Fibroblast of pulmonary artery (primary cell): Measurements from ENCODE around the gene KRT2.
A peak's percentile ranks its signal among the peaks of the same experiment; 100 is the strongest.

Source experiments
- DNase-seq: peaks from one replicate; pipeline ENCODE4 v3.0.0-alpha.2; 2010; ENCODE audit warnings: low read depth
- H3K4me3 ChIP-seq: replicated peaks from 2 replicates; pipeline ENCODE4 v1.5.1; 2011; ENCODE audit warnings: low read depth, mild to moderate bottlenecking, control low read depth, low read length, moderate library complexity
- CTCF ChIP-seq: IDR thresholded peaks from 2 replicates; pipeline ENCODE4 v1.5.1; 2011; ENCODE audit warnings: mild to moderate bottlenecking, control low read depth, low read length, inconsistent platforms; ENCODE audit errors: missing control alignments

Gene KRT2

GRCh38 chr12:52695039-52695438, 43.0 kb upstream of the KRT2 start:
- H3K4me3 ChIP-seq: no peak overlapping the region
- no peak for TF ChIP-seq CTCF
- DNase-seq: no peak

DNA sequence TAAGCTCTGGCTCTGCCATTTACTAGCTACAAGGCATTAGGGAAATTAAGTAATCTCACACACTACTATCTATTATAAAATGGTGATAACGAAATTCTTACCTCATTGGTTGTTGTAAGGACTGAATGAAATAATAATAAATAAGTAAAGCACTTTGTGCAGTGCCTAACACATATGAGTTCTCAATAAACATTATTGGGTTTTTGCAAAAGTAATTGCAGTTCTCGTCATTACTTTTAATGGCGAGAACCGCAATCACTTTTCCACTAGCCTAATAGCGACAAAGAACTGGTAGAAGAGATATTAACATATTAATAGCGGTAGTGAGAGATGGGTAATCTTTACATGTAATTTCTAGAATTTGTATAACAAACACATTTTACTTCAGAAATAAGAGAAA, 42.1 kb upstream of the KRT2 start:
- no peak for TF ChIP-seq CTCF
- H3K4me3 ChIP-seq: no peak overlapping the region
- DNase-seq: no peak

DNA sequence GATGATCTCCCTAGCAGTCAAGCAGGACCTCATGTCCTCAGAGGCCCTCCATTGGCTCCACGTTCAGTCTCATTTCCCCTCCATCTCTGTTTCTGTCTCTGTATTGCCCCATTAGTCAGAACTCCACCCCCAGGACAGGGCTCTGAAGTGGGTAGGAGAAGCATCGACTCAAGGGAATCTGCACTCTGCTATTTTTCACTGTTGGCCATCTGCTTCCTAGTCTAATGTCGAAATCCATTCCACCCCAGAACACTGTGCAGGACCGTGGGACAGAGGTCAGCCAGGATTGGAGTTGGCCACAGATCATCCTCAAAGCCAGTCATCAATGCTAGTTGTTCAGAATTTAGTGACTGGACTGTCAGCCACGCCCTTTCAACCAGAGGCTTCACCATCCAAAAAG, 41.2 kb upstream of the KRT2 start:
- no peak for DNase-seq
- no peak for TF ChIP-seq CTCF
- no peak overlapping the region for H3K4me3 ChIP-seq

DNA sequence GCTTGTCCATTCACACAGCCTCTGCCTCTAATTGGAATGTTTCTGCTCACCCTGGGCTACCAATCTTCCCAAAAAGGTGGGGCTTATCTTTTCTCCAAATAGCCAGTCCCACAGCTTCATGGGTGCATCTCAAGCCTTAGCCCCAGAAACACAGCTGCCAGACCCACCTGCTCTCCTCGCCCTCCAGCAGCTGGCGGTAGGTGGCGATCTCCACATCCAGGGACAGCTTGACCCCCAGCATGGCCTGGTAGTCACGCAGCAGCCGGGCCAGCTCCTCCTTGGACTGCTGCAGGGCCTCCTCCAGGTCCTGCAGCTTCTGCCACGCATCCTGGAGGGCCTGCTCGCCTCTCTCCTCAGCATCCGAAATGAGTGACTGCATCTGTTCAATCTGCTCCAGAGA, 40.2 kb upstream of the KRT2 start:
- H3K4me3 ChIP-seq: no peak overlapping the region
- DNase-seq: no peak
- peak; percentile 27 for TF ChIP-seq CTCF

- no peak overlapping the region for H3K4me3 ChIP-seq
- TF ChIP-seq CTCF: no peak
- DNase-seq: no peak
Observed at GRCh38 chr12:52691841-52692150, 39.8 kb upstream of the KRT2 start.

DNA sequence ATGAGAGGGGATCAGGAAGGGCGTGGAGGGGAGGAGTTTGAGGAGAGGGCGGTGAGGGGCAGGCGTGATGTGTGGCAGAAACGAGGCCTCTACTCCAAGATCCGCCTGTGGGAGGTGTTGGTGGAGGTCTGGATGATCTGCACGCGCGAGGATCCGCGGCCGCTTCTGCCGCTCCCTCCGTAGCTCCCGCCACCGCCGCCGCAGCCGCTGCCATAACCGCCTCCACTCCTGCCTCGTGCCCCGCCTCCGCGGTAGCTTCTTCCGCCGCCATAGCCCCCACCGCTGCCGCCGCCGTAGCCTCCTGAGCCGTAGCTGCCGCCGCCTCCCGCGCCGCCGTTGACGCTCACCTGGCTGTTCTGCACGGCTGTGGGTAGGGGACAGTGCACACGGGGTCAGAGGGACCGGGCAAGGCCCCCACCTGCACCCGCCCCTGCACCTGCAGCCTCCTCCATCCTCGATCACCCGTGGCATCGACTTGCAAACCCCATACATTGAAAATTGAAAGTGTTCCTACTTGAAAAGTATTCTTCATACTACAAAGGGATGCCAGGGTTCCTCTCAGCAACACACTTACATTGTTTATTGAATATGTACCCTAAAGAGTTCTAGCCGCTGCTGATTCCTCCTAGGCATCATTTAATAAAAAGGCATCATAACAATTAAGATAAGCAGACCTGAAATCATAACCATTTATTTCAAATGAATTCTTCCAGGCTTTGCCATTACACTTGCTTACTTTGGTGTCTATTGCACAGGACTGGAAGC, 39.2 kb upstream of the KRT2 start:
- DNase-seq: no peak
- no peak overlapping the region for H3K4me3 ChIP-seq
- no peak for TF ChIP-seq CTCF

- DNase-seq: no peak
- H3K4me3 ChIP-seq: no peak overlapping the region
- no peak for TF ChIP-seq CTCF
Observed at GRCh38 chr12:52690351-52691075, 38.5 kb upstream of the KRT2 start.
